NT2/D1 (cell line): ENCODE results near the gene MAPK9.

Experiments
- SUZ12 ChIP-seq: IDR thresholded peaks from 2 replicates; pipeline ENCODE4 v1.6.1; 2011; ENCODE audit not compliant: insufficient read length, insufficient read depth; ENCODE audit errors: extremely low read depth
- YY1 ChIP-seq: IDR thresholded peaks from 2 replicates; pipeline ENCODE4 v1.6.1; 2011; ENCODE audit not compliant: insufficient read length, insufficient read depth

- TF ChIP-seq YY1 (no peak), SUZ12 (no peak)
Measured at GRCh38 chr5:180323160-180323559, 31.3 kb upstream of the MAPK9 start.
